ENCODE data around the gene FYB2.

- TF ChIP-seq, protein P1, sequence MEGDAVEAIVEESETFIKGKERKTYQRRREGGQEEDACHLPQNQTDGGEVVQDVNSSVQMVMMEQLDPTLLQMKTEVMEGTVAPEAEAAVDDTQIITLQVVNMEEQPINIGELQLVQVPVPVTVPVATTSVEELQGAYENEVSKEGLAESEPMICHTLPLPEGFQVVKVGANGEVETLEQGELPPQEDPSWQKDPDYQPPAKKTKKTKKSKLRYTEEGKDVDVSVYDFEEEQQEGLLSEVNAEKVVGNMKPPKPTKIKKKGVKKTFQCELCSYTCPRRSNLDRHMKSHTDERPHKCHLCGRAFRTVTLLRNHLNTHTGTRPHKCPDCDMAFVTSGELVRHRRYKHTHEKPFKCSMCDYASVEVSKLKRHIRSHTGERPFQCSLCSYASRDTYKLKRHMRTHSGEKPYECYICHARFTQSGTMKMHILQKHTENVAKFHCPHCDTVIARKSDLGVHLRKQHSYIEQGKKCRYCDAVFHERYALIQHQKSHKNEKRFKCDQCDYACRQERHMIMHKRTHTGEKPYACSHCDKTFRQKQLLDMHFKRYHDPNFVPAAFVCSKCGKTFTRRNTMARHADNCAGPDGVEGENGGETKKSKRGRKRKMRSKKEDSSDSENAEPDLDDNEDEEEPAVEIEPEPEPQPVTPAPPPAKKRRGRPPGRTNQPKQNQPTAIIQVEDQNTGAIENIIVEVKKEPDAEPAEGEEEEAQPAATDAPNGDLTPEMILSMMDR (IDR thresholded peaks at IDR 0.05; ENCODE audit: poor library complexity), result no peak
- no peak for TF ChIP-seq EZH2 (IDR thresholded peaks at IDR 0.05; ENCODE audit: borderline replicate concordance)
- TF ChIP-seq EZH2phosphoT487 (IDR thresholded peaks at IDR 0.05; ENCODE audit: low read depth, severe bottlenecking, unreplicated experiment), result no peak
Measured at GRCh38 chr1:56754708-56755479, 64.3 kb downstream of the FYB2 start.
